PC-3 (cell line): Measurements from ENCODE around the gene EGLN2.

Experiments
- CTCF ChIP-seq: fragments of 300-600 bp; sonication (generic); conservative IDR thresholded peaks from 2 replicates; pipeline ENCODE4 v1.5.1; 2017; ENCODE audit warnings: antibody characterized with exemption, low read depth, mild to moderate bottlenecking, low read length
- EZH2 ChIP-seq: fragments of 300-600 bp; sonication (generic); IDR thresholded peaks from one replicate; pipeline ENCODE4 v1.6.1; 2017; ENCODE audit warnings: antibody characterized with exemption, mild to moderate bottlenecking, low read length; ENCODE audit not compliant: unreplicated experiment
- EZH2phosphoT487 ChIP-seq: fragments of 300-600 bp; sonication (generic); IDR thresholded peaks from 2 replicates; pipeline ENCODE4 v1.6.1; 2018; ENCODE audit warnings: mild to moderate bottlenecking, antibody characterized with exemption, low read length, borderline replicate concordance

- TF ChIP-seq CTCF (no peak), EZH2 (no peak), EZH2phosphoT487 (no peak)
These were observed 44.3 kb upstream of the EGLN2 start for GRCh38 chr19:40754611-40755247.
